NCI-H446 (cell line): ENCODE data around the gene DCC.

Experiments used
- DNase-seq, 2 experiments: peaks; one replicate each; lab custom pipeline; 2025; lab: John Stamatoyannopoulos, UW

The DCC gene

GRCh38 chr18:52588931-52589330 lies 248.9 kb downstream of the DCC start:
- no peak for DNase-seq

DNA sequence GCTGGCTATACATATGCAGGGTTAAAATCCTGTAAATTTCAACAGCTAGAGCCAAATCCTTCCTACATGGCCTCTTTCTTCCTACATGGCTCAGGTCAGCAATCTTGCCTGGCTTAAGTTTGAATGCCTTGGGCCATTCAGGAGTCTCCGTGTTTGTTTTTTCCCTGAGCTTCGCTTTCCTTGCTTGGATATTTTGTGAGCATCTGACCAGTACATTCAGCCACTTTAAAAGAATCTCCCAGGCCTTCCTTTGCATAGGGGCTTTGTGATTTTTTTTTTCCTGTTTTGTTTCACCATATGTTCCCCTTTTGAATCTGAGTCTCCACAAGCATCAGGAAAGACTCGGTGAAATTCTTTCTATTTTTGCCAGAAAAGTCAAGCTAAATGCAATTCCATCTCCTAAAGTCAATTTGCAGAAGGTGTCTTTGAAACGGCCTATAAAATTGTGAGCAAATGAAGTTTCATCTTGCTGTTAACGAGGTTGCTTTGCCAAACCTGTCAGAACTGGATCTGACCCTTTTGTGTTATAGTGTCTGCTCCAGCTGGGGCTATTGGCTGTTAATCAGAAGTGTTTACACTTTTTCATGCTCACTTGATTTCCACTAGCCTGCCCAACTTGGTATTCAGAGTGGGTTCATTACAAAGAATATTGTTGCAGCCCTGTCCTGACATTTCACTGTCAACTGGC lies 256.9 kb downstream of the DCC start:
- DNase-seq: peak; percentile 59 to 87

DNA sequence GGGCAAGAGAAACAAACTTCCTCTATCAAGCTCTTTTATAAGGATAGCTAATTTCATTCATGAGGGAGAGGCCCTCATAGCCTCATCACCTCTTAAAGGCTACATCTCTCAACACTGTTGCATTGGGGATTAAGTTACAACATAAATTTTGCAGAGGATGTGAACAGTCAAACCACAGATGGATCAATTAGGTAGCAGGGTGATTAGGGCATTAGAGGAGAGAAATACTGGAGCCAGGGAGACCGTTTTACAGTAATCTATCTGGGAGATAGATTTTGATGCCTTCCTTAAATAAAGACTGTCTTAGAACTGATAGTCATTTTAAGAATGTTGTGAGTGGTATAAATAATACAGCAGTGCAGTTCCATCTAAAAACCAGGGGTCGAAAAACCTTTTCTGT lies 258.9 kb downstream of the DCC start:
- DNase-seq: no peak

GRCh38 chr18:52602820-52603219 lies 262.8 kb downstream of the DCC start:
- no peak for DNase-seq

GRCh38 chr18:52605345-52605744 lies 265.3 kb downstream of the DCC start:
- DNase-seq: no peak

- no peak for DNase-seq
Measured at GRCh38 chr18:52607985-52608384, 268.0 kb downstream of the DCC start.

DNA sequence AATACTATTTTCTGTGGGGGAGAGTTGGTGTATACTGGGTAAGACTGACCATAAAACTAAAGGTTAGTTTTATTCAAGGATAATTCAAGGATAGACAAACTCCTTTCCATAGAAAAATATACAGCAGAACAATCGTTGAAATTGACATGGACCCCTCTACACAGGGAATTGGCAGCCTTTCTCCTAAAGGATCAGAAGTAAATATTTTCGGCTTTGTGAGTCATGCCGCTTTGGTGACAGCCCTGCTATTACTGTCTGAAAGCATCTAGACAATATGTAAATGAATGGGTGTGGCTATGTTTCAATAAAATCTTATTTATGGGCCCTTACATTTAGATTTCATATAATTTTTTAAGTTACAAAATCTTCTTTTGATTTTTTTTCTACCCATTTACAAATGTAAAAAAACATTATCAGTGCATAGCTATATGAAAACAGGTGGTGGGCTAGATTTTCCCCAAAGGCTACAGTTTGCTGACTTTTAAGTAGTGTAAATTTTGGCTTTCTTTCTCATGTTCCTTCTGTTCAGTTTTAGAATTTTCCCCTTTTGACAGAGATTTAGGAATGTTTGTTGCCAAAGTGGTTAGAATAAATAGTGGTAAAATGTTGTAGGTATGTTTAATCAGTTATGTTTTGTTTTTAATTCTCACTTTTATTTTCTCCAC lies 270.6 kb downstream of the DCC start:
- peak; percentile 27 to 43 for DNase-seq

- DNase-seq: no peak
Measured at GRCh38 chr18:52612406-52612805, 272.4 kb downstream of the DCC start.

- no peak for DNase-seq
Measured at GRCh38 chr18:52615321-52615720, 275.3 kb downstream of the DCC start.

GRCh38 chr18:52615943-52616342 lies 275.9 kb downstream of the DCC start:
- no peak for DNase-seq

- DNase-seq: no peak
Measured at GRCh38 chr18:52617931-52618330, 277.9 kb downstream of the DCC start.

GRCh38 chr18:52620926-52621439 lies 281.0 kb downstream of the DCC start:
- DNase-seq: no peak

DNA sequence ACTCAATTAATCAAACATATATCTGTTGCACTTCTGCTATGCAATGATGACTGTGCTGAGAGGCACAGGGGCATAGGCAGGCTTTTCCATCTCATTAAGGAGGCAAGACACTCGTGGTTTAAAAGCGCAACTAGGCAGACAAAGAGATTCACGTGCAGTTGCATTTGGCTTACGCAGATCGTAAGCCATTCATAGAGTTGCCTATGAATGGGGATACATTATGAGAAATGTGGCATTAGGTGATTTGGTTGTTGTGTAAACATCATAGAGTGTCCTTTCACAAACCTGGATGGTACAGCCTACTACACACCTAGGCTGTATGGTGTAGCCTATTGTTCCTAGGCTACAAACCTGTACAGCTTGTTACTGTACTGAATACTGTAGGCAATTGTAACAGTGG lies 284.7 kb downstream of the DCC start:
- no peak for DNase-seq

GRCh38 chr18:52636536-52636935 lies 296.5 kb downstream of the DCC start:
- DNase-seq: no peak

- DNase-seq: no peak
Measured at GRCh38 chr18:52648201-52648600, 308.2 kb downstream of the DCC start.

GRCh38 chr18:52652391-52652790 lies 312.4 kb downstream of the DCC start:
- DNase-seq: no peak

DNA sequence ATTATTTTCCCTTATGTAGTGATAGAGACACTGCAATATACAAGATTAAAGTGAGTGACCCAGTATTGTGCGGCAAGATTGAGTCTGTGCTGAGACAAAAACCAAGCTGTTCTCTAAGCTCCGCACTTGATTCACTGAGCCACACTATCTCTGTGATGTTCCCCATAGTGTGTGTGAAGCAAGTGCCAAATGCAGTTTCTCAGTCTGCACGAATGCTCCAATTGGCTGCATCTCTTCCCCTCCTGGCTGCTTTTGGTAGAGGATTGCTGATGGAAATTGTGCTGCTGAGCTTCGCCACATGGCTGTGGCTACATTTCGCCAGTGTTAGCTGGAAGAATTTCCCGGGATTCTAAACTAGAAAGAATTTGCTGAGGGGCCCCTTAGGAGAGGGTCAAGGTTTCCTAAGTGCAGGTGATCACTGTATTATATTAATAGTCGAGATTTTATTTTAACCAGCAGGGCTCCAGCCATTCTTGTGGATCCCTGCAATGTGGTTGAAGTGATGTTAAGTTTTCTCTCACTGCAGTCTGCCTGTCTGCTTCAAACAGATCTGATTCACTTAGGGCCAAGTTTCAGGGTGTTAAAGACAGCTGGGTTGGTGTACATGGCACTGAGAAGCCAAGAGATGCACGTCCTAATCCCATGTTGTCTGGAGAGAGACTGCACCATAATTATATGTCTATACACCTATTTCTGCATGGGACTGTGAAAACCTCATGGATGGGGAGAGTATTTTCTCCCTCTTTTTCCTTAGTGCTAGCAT lies 317.2 kb downstream of the DCC start:
- peak in 1 of 2 experiments; percentile 53 for DNase-seq

DNA sequence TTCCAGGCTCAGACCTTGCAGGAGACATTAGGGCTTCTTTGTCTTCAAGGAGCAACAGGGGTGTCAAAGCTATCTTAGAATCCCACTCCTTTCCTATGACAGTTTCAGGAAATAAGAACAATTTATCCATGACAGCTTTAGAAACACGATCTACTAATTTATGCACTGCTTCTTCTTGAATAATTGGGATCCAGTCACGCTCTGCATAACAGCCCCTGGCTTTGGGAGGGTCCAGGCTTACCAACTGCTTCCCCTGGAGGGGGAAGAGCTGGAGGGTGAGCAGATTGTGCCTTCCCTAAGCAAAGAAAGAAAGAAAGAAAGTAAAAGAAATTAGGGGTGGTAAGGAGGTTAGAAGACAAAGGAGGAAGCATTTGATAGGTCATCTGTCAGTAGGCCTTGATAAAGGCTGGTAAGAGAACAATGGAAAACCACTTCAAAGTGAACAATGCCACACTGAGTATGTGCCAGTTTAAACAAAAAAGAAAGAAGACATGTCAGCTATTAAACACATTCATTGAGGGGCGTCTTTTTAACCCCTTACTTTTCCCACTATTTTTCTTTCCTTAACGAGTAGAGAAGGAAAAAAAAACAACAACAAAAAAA lies 327.6 kb downstream of the DCC start:
- DNase-seq: no peak

DNA sequence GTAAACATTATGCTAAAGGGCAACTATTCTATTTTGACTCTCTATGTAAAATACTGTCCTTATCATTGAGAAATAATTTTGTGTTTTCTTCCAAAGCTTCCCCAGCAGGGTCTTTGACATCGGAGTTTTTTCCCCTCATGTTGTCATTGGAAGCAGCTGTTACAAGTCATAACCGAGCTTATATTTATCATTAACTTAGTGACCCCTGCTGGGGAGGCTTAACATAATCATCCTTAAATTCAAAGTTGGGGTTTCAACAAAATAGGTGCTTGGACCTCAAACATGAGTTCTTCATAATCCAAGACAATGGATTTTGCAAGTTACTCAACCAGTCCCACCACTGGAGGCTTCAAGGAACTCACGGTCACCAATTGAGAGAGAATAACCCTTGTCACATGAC lies 330.9 kb downstream of the DCC start:
- DNase-seq: peak in 1 of 2 experiments; percentile 46

GRCh38 chr18:52678034-52678433 lies 338.0 kb downstream of the DCC start:
- DNase-seq: no peak

DNA sequence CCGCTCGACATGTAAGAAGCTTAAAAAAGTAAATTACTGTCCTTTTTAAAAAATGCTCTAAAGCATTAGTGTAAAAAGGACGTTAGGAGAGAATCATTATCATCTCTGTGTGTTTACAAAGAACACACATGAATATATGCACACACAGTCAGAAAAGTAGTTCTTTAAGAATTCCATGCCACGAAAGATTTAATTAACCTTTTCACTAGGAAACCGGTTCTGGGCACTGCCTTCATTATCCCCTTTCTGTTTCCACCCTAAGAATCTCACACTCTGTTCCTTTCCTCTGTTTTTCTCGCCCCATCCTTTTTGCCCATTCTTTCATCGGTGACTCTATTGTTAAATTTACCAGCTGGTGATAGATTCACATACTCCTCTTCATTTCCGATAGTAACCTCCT lies 338.6 kb downstream of the DCC start:
- no peak for DNase-seq

DNA sequence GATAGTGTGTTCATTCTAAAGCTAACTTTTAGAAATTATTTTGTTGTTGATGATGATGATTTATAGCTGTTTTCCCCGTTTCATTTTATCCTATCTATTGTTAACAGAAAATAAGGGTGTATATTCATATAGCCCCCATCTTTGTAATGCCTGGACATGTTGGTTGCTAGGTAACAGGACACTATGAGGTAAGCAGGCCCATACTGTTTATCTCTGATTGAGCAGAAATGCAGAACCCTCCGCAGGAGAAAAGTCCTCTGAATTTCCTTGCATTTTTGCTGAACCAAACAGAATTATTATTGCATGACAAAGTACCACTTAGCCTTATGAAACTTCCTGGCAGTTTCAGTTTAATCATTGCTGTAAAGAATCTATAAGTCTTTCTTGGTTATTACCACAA lies 339.4 kb downstream of the DCC start:
- DNase-seq: no peak
